HepG2 (cell line): ENCODE data around the gene BCL2A1. TPM values are rescaled to one million over a fixed set of nuclear protein-coding genes. Genes with fewer than 3 reads are reported as not detected.

Source experiments
- DMAP1 ChIP-seq: IDR thresholded peaks from 2 replicates; pipeline ENCODE4 v1.6.1; 2016
- DMTF1 ChIP-seq: sonication (generic); formaldehyde crosslinking; IDR thresholded peaks from 2 replicates; pipeline ENCODE4 v1.4.0; 2020; ENCODE audit warnings: mild to moderate bottlenecking, missing genetic modification reagents
- FOSL1 ChIP-seq: sonication (generic); formaldehyde crosslinking; IDR thresholded peaks from 2 replicates; pipeline ENCODE4 v1.9.0; 2021; ENCODE audit warnings: missing genetic modification reagents, borderline replicate concordance
- HES4 ChIP-seq: sonication (generic); formaldehyde crosslinking; IDR thresholded peaks from 2 replicates; pipeline ENCODE4 v1.9.0; 2021; ENCODE audit warnings: mild to moderate bottlenecking, missing genetic modification reagents, borderline replicate concordance
- JARID2 ChIP-seq: sonication (generic); formaldehyde crosslinking; IDR thresholded peaks from 2 replicates; pipeline ENCODE4 v1.8.1; 2023; ENCODE audit warnings: missing genetic modification reagents, inconsistent platforms; ENCODE audit not compliant: insufficient replicate concordance
- MIER2 ChIP-seq: IDR thresholded peaks from 2 replicates; pipeline ENCODE4 v1.6.1; 2016; ENCODE audit warnings: missing biosample characterization, missing genetic modification reagents
- PAX8 ChIP-seq: sonication (generic); formaldehyde crosslinking; IDR thresholded peaks from 2 replicates; pipeline ENCODE4 v1.8.0; 2022; ENCODE audit warnings: mild to moderate bottlenecking, missing genetic modification reagents, borderline replicate concordance
- PRDM10 ChIP-seq: sonication (generic); formaldehyde crosslinking; IDR thresholded peaks from 2 replicates; pipeline ENCODE4 v1.4.0; 2020; ENCODE audit warnings: low read depth, missing genetic modification reagents
- TFDP1 ChIP-seq: IDR thresholded peaks from 2 replicates; pipeline ENCODE4 v1.6.1; 2016; ENCODE audit warnings: missing compliant biosample characterization, missing genetic modification reagents, borderline replicate concordance
- TRAFD1 ChIP-seq: sonication (generic); formaldehyde crosslinking; IDR thresholded peaks from 2 replicates; pipeline ENCODE4 v1.5.1; 2020; ENCODE audit warnings: missing genetic modification reagents, mild to moderate bottlenecking, borderline replicate concordance
- YEATS2 ChIP-seq: sonication (generic); formaldehyde crosslinking; IDR thresholded peaks from 2 replicates; pipeline ENCODE4 v1.4.0; 2020; ENCODE audit warnings: missing genetic modification reagents, borderline replicate concordance
- ZNF17 ChIP-seq: sonication (generic); formaldehyde crosslinking; IDR thresholded peaks from 2 replicates; pipeline ENCODE4 v1.5.0; 2020; ENCODE audit warnings: mild to moderate bottlenecking, missing genetic modification reagents
- ZNF275 ChIP-seq: sonication (generic); formaldehyde crosslinking; IDR thresholded peaks from 2 replicates; pipeline ENCODE4 v1.8.0; 2022; ENCODE audit warnings: missing genetic modification reagents, mild to moderate bottlenecking, inconsistent platforms, borderline replicate concordance
- ZNF883 ChIP-seq: sonication (generic); formaldehyde crosslinking; IDR thresholded peaks from 2 replicates; pipeline ENCODE4 v1.5.1; 2020; ENCODE audit warnings: mild to moderate bottlenecking, missing genetic modification reagents; ENCODE audit errors: not compliant biosample characterization
- ZUFSP ChIP-seq: sonication (generic); formaldehyde crosslinking; IDR thresholded peaks from 2 replicates; pipeline ENCODE4 v1.9.0; 2021; ENCODE audit warnings: missing genetic modification reagents, mild to moderate bottlenecking, borderline replicate concordance
- polyA plus RNA-seq, 8 experiments: library from polyadenylated mRNA; depleted of rRNA in 3 of 8; stranded (reverse) in 7 of 8; unstranded in 1 of 8; fragments of >200 nt; fragmentation: Illumina TruSeq in 4 of 8; extraction: Trizol in 4 of 8; gene quantifications; 2 replicates each; pipeline versions ENCODE4 v1.2.1 to v1.2.3, GENCODE V29; 2011 to 2016; ENCODE audit warnings: low read depth in 4 of 8, missing spikeins in 1 of 8, mixed read lengths in 1 of 8; ENCODE audit not compliant: insufficient read depth in 1 of 8
- total RNA-seq, 5 experiments: library from RNA; depleted of rRNA; stranded (reverse); fragments of >200 nt; fragmentation: Illumina TruSeq; extraction: Trizol; gene quantifications; 2 replicates each; pipeline ENCODE4 v1.2.3, GENCODE V29; 2016; ENCODE audit warnings: low read depth in 1 of 5

Gene BCL2A1
- total and polyA plus RNA-seq, 2 of the 13 experiments (the other 11 are each of a cell fraction or from before 2014, with no cell fraction given) = 0.08 to 0.31 TPM

- TF ChIP-seq PRDM10 (CRISPR knock-in tag) = peak; percentile 61; the same call in 1 of the 2 replicates
- no peak for TF ChIP-seq ZUFSP (CRISPR knock-in tag)
- no peak; the same call in 1 of the 2 replicates for TF ChIP-seq ZNF275 (CRISPR knock-in tag)
- peak; percentile 20; the same call in 1 of the 2 replicates for TF ChIP-seq YEATS2 (CRISPR knock-in tag)
- peak; percentile 74; the same call in 1 of the 2 replicates for TF ChIP-seq PAX8
- peak; percentile 25; the same call in 1 of the 2 replicates for TF ChIP-seq HES4
- TF ChIP-seq DMAP1 (CRISPR knock-in tag) = peak; percentile 86
- TF ChIP-seq TRAFD1 (CRISPR knock-in tag) = peak; percentile 88; the same call in 1 of the 2 replicates
- no peak for TF ChIP-seq MIER2
- peak; percentile 54; the same call in 1 of the 2 replicates for TF ChIP-seq DMTF1 (CRISPR knock-in tag)
- no peak for TF ChIP-seq ZNF17
- no peak for TF ChIP-seq FOSL1
- TF ChIP-seq TFDP1 (CRISPR knock-in tag) = no peak; the same call in 1 of the 2 replicates
- TF ChIP-seq ZNF883 (CRISPR knock-in tag) = no peak
- no peak for TF ChIP-seq JARID2 (CRISPR knock-in tag)
Observed at GRCh38 chr15:79923515-79924169, 47.4 kb downstream of the BCL2A1 start (continued).
